Brain pericyte (primary cell): ENCODE measurements around the gene ZNF622.
"Not testable (repeated sequence)": the region's sequence is repeated elsewhere in the genome, so short reads cannot be mapped to it uniquely, and the experiment has no call there.

Experiments used
- DNase-seq: peaks from one replicate; pipeline ENCODE4 v3.0.0-alpha.2; 2012; ENCODE audit warnings: low read depth, low spot score

ZNF622 gene

DNA sequence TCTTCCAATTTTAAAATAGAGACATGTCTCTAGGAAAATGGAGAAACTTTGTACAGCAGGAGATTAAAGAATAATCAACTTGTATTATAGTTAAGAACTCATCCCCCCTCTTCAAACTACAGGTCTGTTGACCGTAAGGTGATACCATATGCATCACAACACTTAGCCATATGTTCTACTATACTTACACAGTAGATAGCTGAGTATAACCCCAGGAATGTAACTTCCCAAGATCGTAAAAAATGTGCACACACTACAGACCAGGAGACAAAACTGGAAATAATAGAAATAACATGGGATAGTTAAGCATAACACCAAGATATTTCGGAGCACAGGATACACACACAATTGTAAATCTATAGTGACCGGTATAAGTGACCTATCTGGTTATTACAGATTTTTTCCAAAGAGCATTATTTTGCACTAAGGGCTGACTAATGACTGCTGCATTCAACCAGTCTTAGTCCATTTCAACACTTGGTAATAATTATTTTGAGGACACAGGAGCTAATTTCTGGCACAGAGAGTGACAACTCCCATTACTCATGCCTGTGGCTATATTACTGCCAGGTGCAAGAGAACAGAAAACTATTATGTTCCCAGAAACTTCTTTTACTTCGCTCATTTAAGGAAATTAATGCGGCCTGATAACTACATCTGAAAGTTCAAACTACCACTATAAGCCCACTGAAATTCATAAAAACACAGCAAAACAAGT, 15.4 kb upstream of the ZNF622 start:
- DNase-seq: no peak

DNA sequence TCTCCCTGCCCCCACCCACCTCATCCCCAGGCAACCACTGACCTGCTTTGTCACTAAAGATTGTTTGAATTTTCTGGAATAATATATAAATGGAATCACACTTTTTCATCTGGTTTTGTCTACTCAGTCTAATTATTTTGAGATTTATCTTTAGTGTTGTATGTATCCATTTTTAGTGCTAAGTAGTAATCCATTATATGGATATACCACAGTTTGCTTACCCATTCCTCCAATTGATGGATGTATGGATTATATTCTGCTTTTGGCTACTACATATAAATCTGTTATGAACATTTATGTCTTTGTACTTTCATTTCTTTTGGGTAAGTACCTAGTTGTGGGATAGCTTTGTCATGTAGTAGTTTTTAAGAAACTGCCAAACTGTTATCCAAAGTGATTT, 14.5 kb upstream of the ZNF622 start:
- no peak for DNase-seq

DNA sequence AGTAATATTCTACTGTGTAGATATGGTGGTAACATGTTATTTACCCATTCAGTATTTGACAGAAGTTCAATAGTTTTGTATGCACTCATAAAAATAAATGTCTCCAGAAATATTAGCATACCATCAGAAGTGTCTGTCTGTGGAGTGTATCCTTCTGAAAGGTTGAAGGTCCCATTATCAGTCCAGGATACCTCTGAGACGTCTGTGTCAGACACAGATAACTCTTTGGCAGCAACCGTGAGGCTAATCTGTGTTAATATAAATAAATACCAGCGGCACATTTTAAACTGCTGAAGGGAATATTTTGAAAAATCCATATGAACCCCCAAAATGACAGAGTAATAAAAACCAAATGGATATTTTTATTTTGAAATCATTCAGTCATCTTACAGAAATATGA, 11.9 kb upstream of the ZNF622 start:
- no peak for DNase-seq

DNA sequence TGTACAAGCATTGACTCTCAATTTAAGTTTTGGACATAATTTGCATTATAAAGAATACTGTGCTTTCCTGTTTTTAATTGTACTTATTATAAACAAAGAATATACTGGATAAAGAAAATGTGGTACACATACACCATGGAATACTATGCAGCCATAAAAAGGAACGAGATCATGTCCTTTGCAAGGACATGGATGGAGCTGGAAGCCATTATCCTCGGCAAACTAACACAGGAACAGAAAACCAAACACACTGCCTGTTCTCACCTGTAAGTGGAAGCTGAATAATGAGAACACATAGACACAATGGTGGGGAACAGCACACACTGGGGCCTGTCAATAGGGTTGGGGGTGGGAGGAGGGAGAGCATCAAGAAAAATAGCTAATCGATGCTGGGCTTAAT, 10.8 kb upstream of the ZNF622 start:
- not testable (repeated sequence) for DNase-seq

DNA sequence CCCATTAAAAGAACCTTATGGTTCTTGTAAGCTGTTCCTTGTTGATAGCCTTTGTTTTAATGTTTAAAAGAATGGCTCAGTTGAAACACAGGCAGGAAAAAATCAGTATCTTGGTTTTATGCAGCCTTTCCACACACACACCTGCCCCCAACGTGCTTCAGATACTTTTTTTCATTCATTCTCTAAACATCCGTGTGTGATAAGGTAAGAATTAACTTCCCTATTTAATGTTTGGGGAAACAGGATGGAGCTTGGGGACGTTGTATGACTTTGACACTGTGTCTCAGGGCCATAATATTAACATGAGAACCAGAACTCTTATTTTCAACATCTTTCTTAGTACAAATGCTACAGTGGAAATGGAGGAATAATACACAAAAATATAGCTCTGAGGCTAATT, 5.8 kb upstream of the ZNF622 start:
- no peak for DNase-seq

DNA sequence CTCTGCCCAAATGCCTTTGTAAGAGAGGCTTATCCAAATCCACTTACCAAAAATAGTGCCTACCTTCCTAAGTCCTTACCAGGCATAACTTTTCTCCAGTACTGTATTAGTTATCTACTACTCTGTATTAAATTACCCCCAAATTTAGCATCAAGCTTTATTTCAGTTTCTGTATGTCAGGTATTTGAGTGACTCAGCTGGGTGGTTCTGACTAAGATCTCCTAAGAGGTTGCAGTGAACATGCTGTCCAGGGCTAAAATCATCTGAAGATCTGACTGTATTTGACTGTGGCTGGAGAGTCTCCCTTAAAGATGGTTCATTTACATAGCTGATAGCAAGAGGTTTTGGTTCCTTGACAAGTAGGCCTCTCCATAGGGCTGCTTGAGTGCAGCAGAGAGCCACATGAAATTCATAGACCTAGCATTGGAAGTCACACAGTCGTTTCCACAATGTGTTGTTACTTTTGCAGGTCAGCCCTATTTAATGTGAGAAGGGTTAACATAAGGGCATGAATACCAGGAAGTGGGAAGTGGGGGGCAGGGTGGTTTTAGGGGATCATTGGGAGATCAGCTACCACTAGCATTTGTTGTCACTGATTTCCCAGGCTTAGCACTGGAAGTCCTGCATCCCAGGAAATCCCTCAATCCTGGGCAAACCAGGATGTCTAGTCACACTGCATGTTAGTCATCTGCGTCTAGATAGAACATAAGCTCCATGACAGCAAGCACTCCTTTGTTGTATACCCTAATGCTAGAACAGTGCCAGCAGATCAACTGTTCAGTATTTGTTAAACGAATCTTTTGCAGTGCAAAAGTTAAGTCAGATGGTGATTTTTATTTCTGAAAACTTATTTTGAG, 2.0 kb upstream of the ZNF622 start:
- no peak for DNase-seq

DNA sequence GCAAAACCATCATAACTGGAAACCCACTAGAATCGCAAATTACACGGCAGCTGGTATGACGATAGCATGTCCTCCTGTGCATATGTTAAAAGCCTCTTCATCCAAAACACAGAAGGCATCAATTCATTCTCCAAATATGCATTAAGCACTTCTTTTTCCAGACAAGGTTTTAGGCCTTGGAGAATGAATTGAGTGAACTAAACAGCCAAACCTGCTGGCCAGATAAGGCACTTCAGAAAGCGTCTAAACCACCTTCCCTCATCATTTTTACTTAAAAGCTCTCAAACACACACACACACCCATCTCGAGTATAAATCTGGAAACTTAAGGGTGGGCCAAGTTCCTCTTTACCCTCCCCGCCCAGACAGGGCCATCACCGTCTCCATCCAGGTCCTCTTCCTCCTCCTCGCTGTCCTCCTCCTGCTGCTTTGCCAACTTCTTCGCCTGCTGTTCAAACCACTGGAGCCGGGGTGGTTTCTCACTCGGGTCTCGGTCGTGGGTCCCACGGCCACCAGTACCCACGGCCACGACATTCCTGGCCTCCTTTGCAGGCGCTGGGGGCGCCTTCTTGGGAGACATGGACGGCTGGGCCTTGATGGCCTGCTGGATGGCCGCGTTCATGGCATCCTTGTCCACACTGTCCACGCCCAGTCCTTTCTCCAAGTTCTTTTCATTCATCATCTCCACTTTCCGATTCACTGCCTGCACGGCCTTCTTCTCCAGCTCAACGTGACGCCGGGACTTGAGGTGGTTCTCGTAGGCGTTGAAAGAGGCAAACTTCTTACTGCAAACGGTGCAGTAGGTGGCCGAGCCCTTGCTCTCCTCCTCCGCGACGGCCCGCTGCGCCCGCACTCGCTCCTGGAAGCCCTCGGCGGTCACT, 696 bp downstream of the ZNF622 start:
- DNase-seq: no peak

DNA sequence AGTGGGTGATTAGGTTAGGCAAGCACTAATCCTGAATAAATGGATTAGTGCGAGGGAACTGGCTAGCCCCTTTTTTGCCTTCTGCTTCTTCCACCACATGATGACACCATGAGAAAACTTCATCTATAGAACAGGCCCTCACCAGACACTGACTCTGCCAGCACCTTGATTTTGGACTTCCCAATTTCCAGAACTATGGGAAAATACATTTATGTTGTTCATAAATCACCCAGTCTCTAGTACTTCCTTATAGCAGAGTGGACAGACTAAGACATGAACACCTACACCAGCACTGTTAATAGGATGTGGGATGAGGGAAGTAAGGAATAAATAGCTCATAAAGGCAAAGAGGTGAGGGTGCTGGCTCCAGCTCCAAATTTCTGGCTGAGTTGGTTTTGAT, 1.4 kb downstream of the ZNF622 start:
- no peak for DNase-seq

DNA sequence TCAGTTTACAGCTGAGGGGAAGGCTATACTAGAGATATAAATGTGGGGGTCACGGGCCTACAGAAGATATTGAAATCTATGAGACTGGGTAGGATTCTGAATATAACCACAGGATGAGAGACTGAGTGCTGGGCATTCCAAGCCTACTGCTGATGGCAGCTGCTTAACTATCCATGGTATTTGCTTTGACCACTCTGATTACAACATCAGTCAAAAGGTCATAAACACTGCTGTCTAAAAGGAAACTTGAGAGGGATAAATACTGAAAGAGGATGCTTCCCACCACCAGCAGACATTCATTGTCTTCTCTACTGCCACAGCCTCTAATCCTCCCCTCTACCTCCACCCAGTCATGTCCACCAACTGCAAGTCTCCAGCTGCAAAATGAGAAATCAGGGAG, 3.8 kb downstream of the ZNF622 start:
- DNase-seq: no peak

DNA sequence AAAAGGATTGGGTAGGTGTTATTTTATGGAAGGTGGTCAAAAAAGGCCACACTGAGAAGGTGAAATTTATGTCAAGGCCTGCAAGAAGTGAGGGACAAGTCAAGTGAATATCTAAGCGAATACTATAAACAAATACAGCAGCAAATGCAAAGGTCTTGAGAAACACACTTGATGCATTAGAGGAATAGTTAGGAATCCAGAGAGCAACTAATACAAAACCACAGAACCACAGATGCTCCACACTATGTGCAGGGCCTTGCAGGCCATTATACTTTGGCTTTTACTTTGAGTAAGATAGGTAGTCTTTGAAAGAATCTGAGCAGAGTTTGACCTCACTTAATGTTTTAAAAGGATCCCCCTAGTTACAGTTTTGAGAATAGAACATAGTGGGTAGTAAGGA, 4.6 kb downstream of the ZNF622 start:
- DNase-seq: no peak

DNA sequence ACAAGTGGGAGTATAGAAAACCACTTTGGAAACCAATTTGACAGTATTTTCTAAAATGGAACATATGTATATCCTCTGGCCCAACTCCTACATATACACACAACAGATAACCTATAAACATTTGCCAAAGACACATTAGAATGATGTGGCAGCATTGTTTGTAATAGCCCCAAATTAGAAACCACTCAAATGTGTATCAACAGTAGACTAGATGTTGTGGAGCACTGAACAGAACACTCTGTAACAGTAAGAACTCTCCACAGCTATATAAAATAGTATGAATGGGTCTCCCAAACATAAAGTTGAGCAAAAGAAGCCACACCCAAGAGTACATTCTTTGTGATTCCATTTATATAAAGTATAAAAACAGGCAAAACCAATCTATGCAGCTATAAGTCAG, 6.1 kb downstream of the ZNF622 start:
- no peak for DNase-seq

DNA sequence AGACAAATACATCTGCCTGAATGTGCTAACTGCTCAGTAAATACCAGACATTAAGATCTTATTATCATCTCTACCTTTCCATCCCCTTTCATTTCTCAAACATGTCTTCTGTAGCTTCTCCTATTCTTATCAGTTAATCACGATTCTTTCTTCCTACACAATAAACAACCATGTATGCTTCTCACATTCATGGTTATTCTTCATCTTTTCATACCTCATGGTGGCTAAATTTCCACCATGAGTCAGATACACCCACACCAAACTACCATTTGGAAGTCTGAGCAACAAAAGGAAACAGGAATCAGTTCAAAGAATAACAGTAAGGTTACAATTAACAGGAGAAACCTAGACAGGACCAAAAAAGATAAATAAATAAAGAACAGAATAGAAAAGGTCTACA, 7.7 kb downstream of the ZNF622 start:
- DNase-seq: no peak

DNA sequence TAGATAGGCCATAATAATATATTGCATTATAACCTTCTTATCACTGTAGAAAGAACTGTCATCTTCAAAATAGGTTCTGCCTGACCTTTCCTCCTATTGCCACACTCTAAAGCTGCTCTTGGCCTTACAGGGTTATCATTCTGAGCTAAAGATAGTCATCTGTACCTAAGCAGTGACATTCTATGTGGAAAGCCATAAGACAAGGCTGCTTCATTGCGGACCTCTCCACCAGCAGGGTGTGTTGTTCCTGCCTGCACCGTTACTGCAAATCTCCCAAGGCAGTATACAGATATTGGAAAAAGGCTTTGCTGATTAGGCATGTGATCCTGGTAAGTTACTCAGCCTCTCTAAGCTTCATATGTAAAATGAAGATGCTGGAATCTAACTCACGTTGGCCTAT, 8.1 kb downstream of the ZNF622 start:
- DNase-seq: no peak

DNA sequence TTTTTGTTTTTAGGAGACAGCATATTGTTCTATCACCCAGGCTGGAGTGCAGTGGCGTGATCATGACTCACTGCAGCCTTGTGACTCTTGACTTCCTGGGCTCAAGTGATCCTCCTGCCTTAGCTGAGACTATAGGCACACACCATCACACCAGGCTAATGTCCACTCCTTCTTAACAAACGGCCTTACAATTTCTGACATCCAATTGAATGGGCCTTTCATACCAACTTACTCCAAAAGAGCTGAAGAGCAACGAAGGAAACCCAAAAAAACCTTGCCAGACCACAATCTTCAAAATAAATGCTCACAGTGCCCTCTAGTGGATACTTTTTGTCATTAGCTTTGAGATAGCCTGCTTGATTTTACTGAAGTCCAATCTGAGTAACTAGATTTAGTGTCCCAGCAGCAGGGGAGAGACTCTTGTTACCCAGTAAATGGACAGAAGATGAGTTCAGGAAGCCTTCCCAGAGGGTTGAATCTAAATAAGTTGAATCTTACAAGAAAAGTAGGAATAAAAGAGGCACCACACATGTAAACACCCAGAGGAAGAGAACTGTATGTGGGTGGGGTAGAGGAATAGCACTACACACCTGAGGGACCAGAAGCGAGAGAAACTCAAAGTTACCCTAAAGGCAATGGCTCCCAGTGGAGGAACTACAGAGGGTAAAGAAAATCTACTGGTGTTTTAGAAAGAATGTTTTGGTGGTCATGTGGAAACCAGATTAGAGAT, 9.3 kb downstream of the ZNF622 start:
- DNase-seq: peak; percentile 39

DNA sequence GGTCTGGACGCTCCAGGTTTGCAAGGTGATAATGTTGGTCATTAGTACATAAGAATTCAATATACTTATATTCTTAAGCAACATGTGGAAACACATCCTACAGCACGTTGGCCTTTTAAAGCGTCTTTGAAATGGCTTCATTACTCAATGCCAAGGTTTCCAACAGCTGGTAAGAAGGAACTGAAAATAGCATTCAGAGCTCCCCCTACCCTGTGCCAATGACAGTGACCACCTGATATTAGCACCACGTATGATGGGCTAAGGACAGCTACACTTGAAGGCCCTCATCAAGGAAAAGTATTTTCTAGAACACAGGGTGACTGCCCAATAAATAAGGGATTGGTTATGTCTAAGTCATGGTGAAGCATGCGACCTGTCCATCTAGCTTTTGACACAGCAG, 9.9 kb downstream of the ZNF622 start:
- no peak for DNase-seq

DNA sequence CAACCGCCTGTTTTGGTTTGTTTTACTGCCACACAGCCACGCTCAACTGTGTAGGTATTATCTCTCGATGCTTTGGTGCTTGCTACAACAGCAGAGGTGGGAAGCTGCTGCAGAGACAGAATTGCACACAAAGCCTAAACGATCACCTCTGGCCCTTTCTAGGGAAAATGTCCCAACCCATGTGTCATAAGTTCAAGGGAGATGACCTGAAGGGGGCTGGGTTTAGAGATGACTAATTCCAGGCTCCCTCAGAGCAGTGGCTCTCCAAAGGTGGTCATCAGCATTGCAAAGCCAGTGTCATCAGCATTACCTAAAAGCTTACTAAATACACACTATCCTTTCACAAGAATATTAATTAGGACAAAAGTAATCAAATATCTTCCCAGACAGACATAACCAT, 10.9 kb downstream of the ZNF622 start:
- no peak for DNase-seq

DNA sequence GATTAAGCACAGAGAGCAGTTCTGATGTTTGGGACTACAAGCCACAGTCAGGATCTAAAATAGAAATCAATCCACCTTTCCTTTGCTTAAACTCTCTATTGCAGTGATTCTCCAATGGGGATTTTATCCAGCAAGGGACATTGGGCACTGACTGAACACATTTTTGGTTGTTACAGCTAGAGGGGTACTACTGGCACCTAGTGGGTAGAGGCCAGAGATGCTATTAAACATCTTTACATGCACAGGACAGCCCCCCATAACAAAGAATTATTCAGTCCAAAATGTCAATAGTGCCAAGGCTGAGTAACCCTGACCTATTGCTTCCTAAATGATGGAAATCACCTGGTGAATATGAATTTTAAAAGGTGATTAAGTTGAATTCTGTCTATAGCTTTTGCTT, 12.0 kb downstream of the ZNF622 start:
- DNase-seq: no peak

DNA sequence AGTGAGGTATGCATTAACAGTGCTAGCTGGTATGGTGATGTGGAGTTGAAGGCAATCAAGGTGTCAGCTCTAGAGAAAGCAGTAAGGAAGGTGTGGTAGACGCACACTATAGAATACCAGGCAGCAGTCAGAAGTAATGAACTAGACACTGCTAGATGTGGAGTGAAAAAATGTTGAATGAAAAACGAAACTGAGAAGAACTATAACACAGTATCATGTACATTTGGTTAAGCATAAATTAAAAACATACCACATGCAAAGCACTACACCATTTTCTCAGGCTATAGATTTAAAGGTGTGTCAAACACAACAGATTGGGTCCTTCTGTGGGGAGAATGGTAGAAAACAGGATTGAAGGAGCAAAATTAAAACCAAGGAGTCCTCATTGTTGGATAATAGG, 15.4 kb downstream of the ZNF622 start:
- no peak for DNase-seq

DNA sequence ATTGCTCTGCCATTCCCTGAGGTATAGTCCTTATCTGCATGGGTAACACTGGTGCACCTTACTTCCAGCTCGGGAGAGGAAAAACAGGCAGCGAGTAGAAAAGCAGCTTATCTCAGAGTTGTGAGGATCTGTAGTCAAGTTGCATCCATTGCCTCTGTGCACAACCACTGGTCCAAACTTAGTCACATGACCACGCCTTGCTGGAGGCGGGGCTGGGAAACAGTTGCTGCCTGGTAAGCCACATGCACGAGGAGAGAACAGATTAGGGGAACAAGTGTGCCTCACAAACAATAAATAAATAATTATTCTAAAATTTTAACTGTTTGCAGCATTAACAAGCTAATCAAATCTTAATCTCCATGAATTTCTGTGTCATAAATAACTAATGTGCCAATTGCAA, 18.6 kb downstream of the ZNF622 start:
- no peak for DNase-seq

DNA sequence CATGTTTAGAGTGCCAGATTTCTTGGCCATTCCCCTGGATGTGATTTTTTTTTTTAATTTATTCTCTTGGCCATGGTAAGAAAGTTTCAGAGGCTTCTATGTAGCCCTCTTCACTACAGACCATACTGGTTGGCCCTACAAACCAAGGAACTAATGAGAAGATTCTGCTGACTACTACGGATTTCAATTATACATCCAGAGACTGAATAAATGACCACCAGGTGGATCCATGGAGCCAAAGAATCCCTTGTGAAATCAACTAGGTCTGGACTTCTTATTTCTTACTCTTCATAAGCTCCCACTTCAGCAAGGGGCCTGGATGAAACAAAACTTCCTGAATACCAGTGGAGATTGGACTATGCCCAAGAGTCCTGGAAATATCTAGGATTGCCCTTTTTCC, 27.6 kb downstream of the ZNF622 start:
- DNase-seq: no peak

DNA sequence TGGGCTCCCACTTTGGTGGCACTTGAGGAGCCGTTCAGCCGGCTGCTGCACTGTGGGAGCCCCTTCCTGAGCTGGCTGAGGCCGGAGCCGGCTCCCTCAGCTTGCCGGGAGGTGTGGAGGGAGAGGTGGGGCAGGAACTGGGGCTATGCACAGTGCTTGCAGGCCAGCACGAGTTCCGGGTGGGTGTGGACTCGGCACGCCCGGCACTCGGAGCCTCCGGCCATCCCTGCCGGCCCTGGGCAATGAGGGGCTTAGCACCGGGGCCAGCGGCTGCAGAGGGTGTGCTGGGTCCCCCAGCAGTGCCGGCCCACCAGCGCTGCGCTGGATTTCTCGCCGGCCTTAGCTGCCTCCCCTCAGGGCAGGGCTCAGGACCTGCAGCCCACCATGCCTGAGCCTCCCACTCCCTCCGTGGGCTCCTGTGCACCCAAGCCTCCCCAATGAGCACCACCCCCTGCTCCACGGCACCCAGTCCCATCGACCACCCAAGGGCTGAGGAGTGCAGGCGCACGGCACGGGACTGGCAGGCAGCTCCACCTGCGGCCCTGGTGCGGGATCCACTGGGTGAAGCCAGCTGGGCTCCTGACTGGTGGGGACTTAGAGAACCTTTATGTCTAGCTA, 29.4 kb downstream of the ZNF622 start:
- not testable (repeated sequence) for DNase-seq
